HFFc6 (cell line): Measurements from ENCODE around the gene FUCA2. TPM values are rescaled to one million over a fixed set of nuclear protein-coding genes. Genes with fewer than 3 reads are reported as not detected.
A peak's percentile ranks its signal among the peaks of the same experiment; 100 is the strongest.
"Not testable (repeated sequence)": the region's sequence is repeated elsewhere in the genome, so short reads cannot be mapped to it uniquely, and the experiment has no call there.

ENCODE experiments used
- DNase-seq: peaks from one replicate; pipeline ENCODE4 v3.0.0-alpha.2; 2018
- H3K27ac Mint-ChIP-seq: 2 replicates; pipeline ENCODE4 v1.8.0; 2020; ENCODE audit warnings: mild to moderate bottlenecking, mixed read lengths
- H3K27me3 Mint-ChIP-seq: 2 replicates; pipeline ENCODE4 v1.8.0; 2021; ENCODE audit warnings: mild to moderate bottlenecking, moderate library complexity, mixed read lengths; ENCODE audit not compliant: insufficient read depth
- H3K36me3 Mint-ChIP-seq: 2 replicates; pipeline ENCODE4 v1.8.0; 2021; ENCODE audit warnings: low read depth, mixed read lengths
- H3K4me1 Mint-ChIP-seq: 2 replicates; pipeline ENCODE4 v1.8.0; 2020; ENCODE audit warnings: low read depth, mixed read lengths
- H3K4me3 Mint-ChIP-seq: 2 replicates; pipeline ENCODE4 v1.8.0; 2020; ENCODE audit warnings: mild to moderate bottlenecking, moderate library complexity, mixed read lengths
- H3K9me3 Mint-ChIP-seq: 2 replicates; pipeline ENCODE4 v1.8.0; 2020; ENCODE audit warnings: mild to moderate bottlenecking, mixed read lengths
- CTCF ChIP-seq: fragments of 200-600 bp; sonication (generic); IDR thresholded peaks from 2 replicates; pipeline ENCODE4 v1.5.0; 2021; ENCODE audit warnings: antibody characterized with exemption, mild to moderate bottlenecking
- total RNA-seq, 6 experiments: library from RNA; stranded (reverse); fragmentation: NEBNext Ultra II Directional; extraction: Animal tissue kit (Norgen Biotek cat#: 25700); gene quantifications; 2 replicates in 1 of 6; 3 replicates in 5 of 6; pipeline ENCODE4 v1.2.3, GENCODE V29; 2021

FUCA2 gene
- total RNA-seq, 6 experiments from 2014 or later: 86.4 to 126 (median 121) TPM

- no peak overlapping the region for H3K27ac Mint-ChIP-seq
- no peaks in the 10 kb centered on the region for H3K27me3 Mint-ChIP-seq
- peaks cover 28% of the 10 kb centered on the region for H3K4me1 Mint-ChIP-seq
- TF ChIP-seq CTCF: no peak
- H3K9me3 Mint-ChIP-seq: no peaks in the 10 kb centered on the region
- H3K4me3 Mint-ChIP-seq: peak overlapping the region; percentile 38; the same call in 1 of the 2 replicates
- peak; percentile 7 for DNase-seq
- 0 out of 2 replicates have a peak, but pooled peaks cover 6% of the 10 kb centered on the region for H3K36me3 Mint-ChIP-seq
Measured at GRCh38 chr6:143482593-143482992, 28.9 kb downstream of the FUCA2 start.

- no peak for DNase-seq
- Mint-ChIP-seq H3K9me3 (no peaks in the 10 kb centered on the region), H3K27me3 (no peaks in the 10 kb centered on the region), H3K4me1 (peaks cover 18% of the 10 kb centered on the region), H3K36me3 (peaks cover 20% of the 10 kb centered on the region), H3K27ac (no peak overlapping the region), H3K4me3 (no peak overlapping the region)
- TF ChIP-seq CTCF: no peak
Measured at GRCh38 chr6:143478479-143479062, 32.9 kb downstream of the FUCA2 start.

- H3K36me3 Mint-ChIP-seq: peaks cover 25% of the 10 kb centered on the region
Measured at GRCh38 chr6:143476545-143476944, 35.0 kb downstream of the FUCA2 start.

GRCh38 chr6:143471822-143472221 is 39.7 kb downstream of the FUCA2 start:
- no peak for TF ChIP-seq CTCF
- no peaks in the 10 kb centered on the region for H3K4me1 Mint-ChIP-seq

More at GRCh38 chr6:143476545-143476944, 35.0 kb downstream of the FUCA2 start:
- no peaks in the 10 kb centered on the region for H3K9me3 Mint-ChIP-seq
- no peaks in the 10 kb centered on the region for H3K27me3 Mint-ChIP-seq
- no peak for DNase-seq
- H3K4me3 Mint-ChIP-seq: no peak overlapping the region
- no peak for TF ChIP-seq CTCF
- H3K27ac Mint-ChIP-seq: no peak overlapping the region
- H3K4me1 Mint-ChIP-seq: no peaks in the 10 kb centered on the region

GRCh38 chr6:143468823-143469222 is 42.7 kb downstream of the FUCA2 start:
- not testable (repeated sequence) for DNase-seq, H3K27me3 Mint-ChIP-seq, H3K36me3 Mint-ChIP-seq, H3K9me3 Mint-ChIP-seq, H3K4me3 Mint-ChIP-seq, H3K4me1 Mint-ChIP-seq, H3K27ac Mint-ChIP-seq

More at GRCh38 chr6:143471822-143472221, 39.7 kb downstream of the FUCA2 start:
- Mint-ChIP-seq H3K4me3 (no peak overlapping the region), H3K36me3 (peaks cover 23% of the 10 kb centered on the region), H3K27ac (no peak overlapping the region), H3K9me3 (no peaks in the 10 kb centered on the region), H3K27me3 (no peaks in the 10 kb centered on the region)
- DNase-seq: no peak

- no peak for DNase-seq
- Mint-ChIP-seq H3K9me3 (no peaks in the 10 kb centered on the region), H3K27me3 (no peaks in the 10 kb centered on the region), H3K4me3 (no peak overlapping the region), H3K4me1 (no peaks in the 10 kb centered on the region), H3K36me3 (peaks cover 5% of the 10 kb centered on the region; the same call in 1 of the 2 replicates), H3K27ac (no peak overlapping the region)
- no peak for TF ChIP-seq CTCF
Measured at GRCh38 chr6:143468026-143468425, 43.5 kb downstream of the FUCA2 start.
